B cell (primary cell): ENCODE data around the gene PLEK2. TPM values are rescaled to one million over a fixed set of nuclear protein-coding genes. Genes with fewer than 3 reads are reported as not detected.

Experiments used
- ATAC-seq: fragments of 200-7000 bp; cut with Tn5 transposase; one replicate; pipeline ENCODE4 v1.10.0; 2021; ENCODE audit warnings: low read depth, mild to moderate bottlenecking, moderate number of reproducible peaks, moderate library complexity
- CTCF ChIA-PET: fragments of 350-600 bp; sonication (Branson Sonifier 250); formaldehyde crosslinking; loops from one replicate; lab custom pipeline; 2021; ENCODE audit warnings: antibody characterized with exemption, inconsistent platforms; lab: Charles Lee
- POLR2A ChIA-PET: fragments of 350-600 bp; sonication (Branson Sonifier 250); formaldehyde crosslinking; loops from one replicate; lab custom pipeline; 2021; ENCODE audit warnings: antibody characterized with exemption; lab: Charles Lee
- DNase-seq: peaks from one replicate; pipeline ENCODE4 v3.0.0; 2013
- H2AFZ ChIP-seq: 2 replicates; pipeline ENCODE4 v1.6.1; 2012; ENCODE audit warnings: mild to moderate bottlenecking, low read depth, low read length; ENCODE audit not compliant: insufficient read depth, poor library complexity, severe bottlenecking
- H3K27ac ChIP-seq, 2 donors: 1 replicate in 1 of 2; 2 replicates in 1 of 2; pipeline ENCODE4 v1.5.1; 2012 to 2013; ENCODE audit warnings: low read length in 2 of 2, mild to moderate bottlenecking in 2 of 2, moderate library complexity in 1 of 2
- H3K27me3 ChIP-seq, 4 experiments: fragments of 200-600 bp in 1 of 4; sonication (generic) in 1 of 4; replicated peaks in 1 of 4; 1 replicate in 2 of 4; 2 replicates in 2 of 4; pipeline versions ENCODE4 v1.6.1 to v1.7.0; 2013 to 2016; ENCODE audit warnings: low read length in 3 of 4, mild to moderate bottlenecking in 2 of 4, mixed read lengths in 1 of 4, moderate library complexity in 1 of 4; ENCODE audit not compliant: insufficient read depth in 4 of 4, control insufficient read depth in 3 of 4; ENCODE audit errors: control extremely low read depth in 1 of 4
- H3K36me3 ChIP-seq, 2 experiments: replicated peaks in 1 of 2; 1 replicate in 1 of 2; 2 replicates in 1 of 2; pipeline versions ENCODE4 v1.6.1 to v1.7.1; 2013; ENCODE audit warnings: low read length in 1 of 2; ENCODE audit not compliant: insufficient read depth in 2 of 2, control insufficient read depth in 1 of 2; ENCODE audit errors: control extremely low read depth in 1 of 2, extremely low read depth in 1 of 2
- H3K4me1 ChIP-seq, 2 donors: fragments of 200-600 bp in 1 of 2; sonication (generic) in 1 of 2; 1 replicate in 1 of 2; 2 replicates in 1 of 2; pipeline versions ENCODE4 v1.5.1 to v1.6.1; 2013 to 2017; ENCODE audit warnings: low read length in 2 of 2; ENCODE audit not compliant: control insufficient read depth in 2 of 2, insufficient read depth in 2 of 2
- H3K4me2 ChIP-seq: replicated peaks from 2 replicates; pipeline ENCODE3; 2012; ENCODE audit warnings: mild to moderate bottlenecking, low read depth, low read length; ENCODE audit not compliant: poor library complexity, severe bottlenecking
- H3K4me3 ChIP-seq, 5 experiments: fragments of 200-600 bp in 1 of 5; sonication (generic) in 1 of 5; 1 replicate in 3 of 5; 2 replicates in 2 of 5; pipeline versions ENCODE4 v1.5.1 to v1.7.0; 2011 to 2016; ENCODE audit warnings: low read length in 4 of 5, mild to moderate bottlenecking in 4 of 5, low read depth in 2 of 5, control low read depth in 1 of 5, moderate library complexity in 1 of 5; ENCODE audit not compliant: insufficient read depth in 1 of 5; ENCODE audit errors: control extremely low read depth in 1 of 5, extremely low read depth in 1 of 5
- H3K79me2 ChIP-seq: fragments of 200-600 bp; sonication (generic); one replicate; pipeline ENCODE4 v1.6.0; 2016; ENCODE audit warnings: low read length; ENCODE audit not compliant: control insufficient read depth, insufficient read depth
- H3K9ac ChIP-seq: fragments of 200-600 bp; sonication (generic); 2 replicates; pipeline ENCODE4 v1.6.1; 2017; ENCODE audit warnings: mild to moderate bottlenecking, low read length, moderate library complexity
- H3K9me3 ChIP-seq, 3 donors: one replicate each; pipeline versions ENCODE4 v1.6.1 to v1.7.1; 2013; ENCODE audit warnings: low read length in 2 of 3; ENCODE audit not compliant: control insufficient read depth in 2 of 3, insufficient read depth in 1 of 3; ENCODE audit errors: control extremely low read depth in 1 of 3
- H4K20me1 ChIP-seq: 2 replicates; pipeline ENCODE4 v1.6.0; 2012; ENCODE audit warnings: mild to moderate bottlenecking, low read length; ENCODE audit not compliant: insufficient read depth, control insufficient read depth, poor library complexity, severe bottlenecking
- H3K27ac Mint-ChIP-seq: one replicate; pipeline ENCODE4 v1.8.0; 2021; ENCODE audit warnings: mixed read lengths
- H3K27me3 Mint-ChIP-seq: one replicate; pipeline ENCODE4 v1.8.0; 2021; ENCODE audit warnings: mixed read lengths
- H3K4me1 Mint-ChIP-seq: one replicate; pipeline ENCODE4 v1.8.0; 2021; ENCODE audit warnings: mixed read lengths
- H3K4me3 Mint-ChIP-seq: one replicate; pipeline ENCODE4 v1.8.0; 2021; ENCODE audit warnings: mixed read lengths
- H3K9me3 Mint-ChIP-seq: one replicate; pipeline ENCODE4 v1.8.0; 2022; ENCODE audit warnings: mixed read lengths; ENCODE audit not compliant: insufficient read depth
- EZH2 ChIP-seq: IDR thresholded peaks from 2 replicates; pipeline ENCODE4 v1.6.1; 2012; ENCODE audit warnings: borderline replicate concordance, low read depth, mild to moderate bottlenecking, moderate library complexity, low read length; ENCODE audit not compliant: insufficient read depth, poor library complexity, severe bottlenecking
- WGBS: methylation state at CpG from one replicate; pipeline ENCODE4 v1.1.5; 2013; ENCODE audit warnings: missing lambda C conversion rate; ENCODE audit not compliant: insufficient coverage; 5-methylcytosine and 5-hydroxymethylcytosine counted together
- intact Hi-C: fragments of 100-400 bp; cut with micrococcal nuclease; formaldehyde crosslinking; loops from one replicate; pipeline ENCODE4 v1.10.0; 2022
- polyA plus RNA-seq: library from polyadenylated mRNA; depleted of rRNA; stranded (reverse); fragments of >200 nt; gene quantifications from 2 replicates; pipeline ENCODE4 v1.2.3, GENCODE V29; 2012
- total RNA-seq, 2 donors: library from RNA; stranded (reverse); fragments of 120-200 nt in 1 of 2; gene quantifications; 1 replicate in 1 of 2; 2 replicates in 1 of 2; pipeline versions ENCODE4 v1.2.3 to v1.2.4, GENCODE V29; 2013 to 2022
- TF ChIP-seq, protein P1 (sequence below): fragments of 200-600 bp; IDR thresholded peaks from one replicate; pipeline ENCODE4 v1.8.0; 2022; ENCODE audit warnings: antibody characterized with exemption, mild to moderate bottlenecking

PLEK2 gene
- total and polyA plus RNA-seq, 2 donors (not counting 1 experiment from before 2014, with no cell fraction given), result not detected

DNA sequence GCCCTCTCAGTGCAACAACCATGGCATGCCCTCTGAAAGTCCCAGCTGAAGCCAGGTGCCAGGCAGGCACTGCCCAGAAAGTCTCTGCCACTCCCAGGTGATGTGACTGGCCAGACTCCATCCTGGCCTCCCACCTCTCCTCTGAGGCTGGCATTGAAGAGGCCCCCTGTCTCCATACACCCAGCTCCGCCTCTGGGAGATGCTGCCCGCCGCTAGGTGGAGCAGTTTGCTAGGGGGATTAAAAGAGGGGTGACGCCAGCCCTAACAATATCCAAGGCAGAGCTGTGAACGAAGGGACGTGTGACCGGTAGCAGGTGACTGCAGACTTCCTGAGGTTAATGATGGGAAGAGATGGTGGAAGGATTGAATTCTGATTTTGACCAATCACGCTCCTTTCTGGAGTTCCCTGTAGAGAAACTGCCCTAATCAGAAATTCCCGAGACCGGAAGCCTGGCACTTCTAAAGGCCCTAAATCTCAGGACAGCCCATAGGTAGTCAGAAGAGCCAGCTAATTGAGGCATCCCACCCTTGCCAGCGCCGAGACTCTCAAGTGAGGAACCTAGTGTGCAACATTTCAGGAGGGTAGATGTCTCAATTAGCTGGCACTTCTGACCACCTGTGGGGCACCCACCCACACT lies 8.3 kb upstream of the PLEK2 start:
- 100% methylated on average over 5 of the region's 12 CpGs for WGBS
- peaks cover 7 to 9% of the 10 kb centered on the region in 2 donors for H3K4me1 ChIP-seq
- no peak overlapping the region for H3K4me3 ChIP-seq
- no peak for ATAC-seq
- H3K9me3 ChIP-seq, result no peaks in the 10 kb centered on the region
- DNase-seq, result peak; percentile 38
- TF ChIP-seq, protein P1, sequence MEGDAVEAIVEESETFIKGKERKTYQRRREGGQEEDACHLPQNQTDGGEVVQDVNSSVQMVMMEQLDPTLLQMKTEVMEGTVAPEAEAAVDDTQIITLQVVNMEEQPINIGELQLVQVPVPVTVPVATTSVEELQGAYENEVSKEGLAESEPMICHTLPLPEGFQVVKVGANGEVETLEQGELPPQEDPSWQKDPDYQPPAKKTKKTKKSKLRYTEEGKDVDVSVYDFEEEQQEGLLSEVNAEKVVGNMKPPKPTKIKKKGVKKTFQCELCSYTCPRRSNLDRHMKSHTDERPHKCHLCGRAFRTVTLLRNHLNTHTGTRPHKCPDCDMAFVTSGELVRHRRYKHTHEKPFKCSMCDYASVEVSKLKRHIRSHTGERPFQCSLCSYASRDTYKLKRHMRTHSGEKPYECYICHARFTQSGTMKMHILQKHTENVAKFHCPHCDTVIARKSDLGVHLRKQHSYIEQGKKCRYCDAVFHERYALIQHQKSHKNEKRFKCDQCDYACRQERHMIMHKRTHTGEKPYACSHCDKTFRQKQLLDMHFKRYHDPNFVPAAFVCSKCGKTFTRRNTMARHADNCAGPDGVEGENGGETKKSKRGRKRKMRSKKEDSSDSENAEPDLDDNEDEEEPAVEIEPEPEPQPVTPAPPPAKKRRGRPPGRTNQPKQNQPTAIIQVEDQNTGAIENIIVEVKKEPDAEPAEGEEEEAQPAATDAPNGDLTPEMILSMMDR, result peak; percentile 47
- no peak for TF ChIP-seq EZH2
- CTCF ChIA-PET, result interaction anchor here (0.7 to 23.4 kb wide), 6 partner anchors 7 to 284 kb away, joined by 3 to 863 read pairs (median 5); no protein-coding TSS in a partner anchor
- intact Hi-C loops, result no loop called here
- H3K27me3 Mint-ChIP-seq, result peaks cover 10% of the 10 kb centered on the region
- H3K79me2 ChIP-seq, result no peaks in the 10 kb centered on the region
- no peak overlapping the region for H3K27ac ChIP-seq
- H3K9me3 Mint-ChIP-seq, result no peaks in the 10 kb centered on the region
- H3K36me3 ChIP-seq, result no peaks in the 10 kb centered on the region
- no peaks in the 10 kb centered on the region for H4K20me1 ChIP-seq
- no peak overlapping the region for H3K27ac Mint-ChIP-seq
- H3K4me3 Mint-ChIP-seq, result no peak overlapping the region
- peaks cover 14% of the 10 kb centered on the region for H3K4me1 Mint-ChIP-seq
- no peak overlapping the region for H3K4me2 ChIP-seq
- H3K9ac ChIP-seq, result no peak overlapping the region
- H3K27me3 ChIP-seq, result peaks cover 0 to 12% (median 0%) of the 10 kb centered on the region in 4 experiments
- POLR2A ChIA-PET, result no interaction called here
- no peak overlapping the region for H2AFZ ChIP-seq

- H3K27ac Mint-ChIP-seq, result no peak overlapping the region
- H3K27ac ChIP-seq, result no peak overlapping the region
- intact Hi-C loops, result no loop called here
- TF ChIP-seq, protein P1, result no peak
- TF ChIP-seq EZH2, result no peak
- peaks cover 14% of the 10 kb centered on the region for H3K4me1 Mint-ChIP-seq
- H3K4me1 ChIP-seq, result peaks cover 7 to 9% of the 10 kb centered on the region in 2 donors
- H3K9me3 Mint-ChIP-seq, result no peaks in the 10 kb centered on the region
- WGBS, result 87% methylated on average over 9 of the region's 11 CpGs
- H3K27me3 ChIP-seq, result peaks cover 0 to 2% (median 0%) of the 10 kb centered on the region in 4 experiments
- no peak overlapping the region for H3K9ac ChIP-seq
- H3K4me2 ChIP-seq, result no peak overlapping the region
- ATAC-seq (no peak), DNase-seq (no peak)
- CTCF ChIA-PET, result interaction anchor here (1.5 to 23.4 kb wide), 3 partner anchors 9 to 159 kb away, joined by 3 to 863 read pairs (median 32); no protein-coding TSS in a partner anchor
- POLR2A ChIA-PET, result no interaction called here
- peaks cover 9% of the 10 kb centered on the region for H3K27me3 Mint-ChIP-seq
- H2AFZ ChIP-seq, result no peak overlapping the region
- H4K20me1 ChIP-seq, result no peaks in the 10 kb centered on the region
- H3K4me3 Mint-ChIP-seq, result no peak overlapping the region
- H3K9me3 ChIP-seq, result no peaks in the 10 kb centered on the region
- H3K79me2 ChIP-seq, result no peaks in the 10 kb centered on the region
- H3K36me3 ChIP-seq, result no peaks in the 10 kb centered on the region
- H3K4me3 ChIP-seq, result no peak overlapping the region
Measured at GRCh38 chr14:67418401-67419191, 6.6 kb upstream of the PLEK2 start.
